Neuronal stem cell (in vitro differentiated cells): ENCODE measurements around the gene KASH5.

Source experiments
- DNase-seq: peaks from one replicate; pipeline ENCODE4 v3.0.0-alpha.2; 2013; ENCODE audit warnings: low spot score
- H2AFZ ChIP-seq: one replicate; pipeline ENCODE4 v1.6.1; 2013; ENCODE audit warnings: mild to moderate bottlenecking, low read length, inconsistent platforms
- H2AK5ac ChIP-seq: 2 replicates; pipeline ENCODE4 v1.6.1; 2013; ENCODE audit warnings: low read depth, mild to moderate bottlenecking, inconsistent platforms, low read length, moderate library complexity, mixed read lengths
- H2BK120ac ChIP-seq: 2 replicates; pipeline ENCODE4 v1.6.1; 2013; ENCODE audit warnings: low read depth, mild to moderate bottlenecking, inconsistent platforms, low read length, moderate library complexity, mixed read lengths
- H2BK12ac ChIP-seq: one replicate; pipeline ENCODE4 v1.6.1; 2013; ENCODE audit warnings: low read length, inconsistent platforms
- H2BK15ac ChIP-seq: 2 replicates; pipeline ENCODE4 v1.6.1; 2013; ENCODE audit warnings: mild to moderate bottlenecking, low read length, inconsistent platforms, mixed read lengths
- H2BK5ac ChIP-seq: one replicate; pipeline ENCODE4 v1.6.1; 2013; ENCODE audit warnings: inconsistent platforms, mild to moderate bottlenecking, low read length, moderate library complexity
- H3K14ac ChIP-seq: one replicate; pipeline ENCODE4 v1.6.1; 2013; ENCODE audit warnings: low read length, inconsistent platforms
- H3K18ac ChIP-seq: 2 replicates; pipeline ENCODE4 v1.6.1; 2013; ENCODE audit warnings: low read length, inconsistent platforms
- H3K23ac ChIP-seq: 2 replicates; pipeline ENCODE4 v1.6.1; 2013; ENCODE audit warnings: low read depth, mild to moderate bottlenecking, mixed read lengths, low read length, inconsistent platforms; ENCODE audit not compliant: poor library complexity
- H3K27ac ChIP-seq: replicated peaks from 3 replicates; pipeline ENCODE4 v1.5.1; 2013; ENCODE audit warnings: low read length, inconsistent platforms
- H3K27me3 ChIP-seq, 3 experiments: 2 replicates each; pipeline ENCODE4 v1.6.1; 2013; ENCODE audit warnings: low read length in 3 of 3, mild to moderate bottlenecking in 2 of 3, inconsistent platforms in 1 of 3, low read depth in 1 of 3, mixed read lengths in 1 of 3, moderate library complexity in 1 of 3; ENCODE audit not compliant: control insufficient read depth in 3 of 3, insufficient read depth in 3 of 3
- H3K36me3 ChIP-seq, 2 donors: replicated peaks in 1 of 2; 2 replicates each; pipeline ENCODE4 v1.6.1; 2013; ENCODE audit warnings: low read length in 2 of 2; ENCODE audit not compliant: control insufficient read depth in 2 of 2, insufficient read depth in 2 of 2
- H3K4ac ChIP-seq: 2 replicates; pipeline ENCODE4 v1.6.1; 2013; ENCODE audit warnings: inconsistent platforms, mild to moderate bottlenecking, low read length, moderate library complexity
- H3K4me1 ChIP-seq, 2 donors: 1 replicate in 1 of 2; 2 replicates in 1 of 2; pipeline ENCODE4 v1.6.1; 2013; ENCODE audit warnings: low read length in 2 of 2, low read depth in 1 of 2; ENCODE audit not compliant: control insufficient read depth in 2 of 2, insufficient read depth in 1 of 2
- H3K4me2 ChIP-seq: one replicate; pipeline ENCODE4 v1.6.1; 2013; ENCODE audit warnings: mild to moderate bottlenecking, low read length, inconsistent platforms; ENCODE audit not compliant: insufficient read depth, poor library complexity, severe bottlenecking
- H3K4me3 ChIP-seq, 2 donors: 2 replicates each; pipeline ENCODE4 v1.5.1; 2013; ENCODE audit warnings: low read length in 2 of 2, mild to moderate bottlenecking in 2 of 2, inconsistent platforms in 1 of 2, moderate library complexity in 1 of 2
- H3K79me1 ChIP-seq: one replicate; pipeline ENCODE4 v1.6.1; 2013; ENCODE audit warnings: low read depth, mild to moderate bottlenecking, inconsistent platforms, low read length, moderate library complexity
- H3K9ac ChIP-seq: one replicate; pipeline ENCODE4 v1.6.1; 2013; ENCODE audit warnings: mild to moderate bottlenecking, low read depth, low read length, inconsistent platforms; ENCODE audit not compliant: poor library complexity
- H3K9me3 ChIP-seq, 2 donors: replicated peaks in 1 of 2; 2 replicates each; pipeline versions ENCODE3 to v1.6.1; 2013; ENCODE audit warnings: low read length in 2 of 2, mild to moderate bottlenecking in 2 of 2, inconsistent platforms in 1 of 2, low read depth in 1 of 2, mixed read lengths in 1 of 2, moderate library complexity in 1 of 2; ENCODE audit not compliant: control insufficient read depth in 2 of 2, insufficient read depth in 1 of 2
- H4K8ac ChIP-seq: one replicate; pipeline ENCODE4 v1.6.1; 2013; ENCODE audit warnings: low read depth, mild to moderate bottlenecking, inconsistent platforms, low read length, moderate library complexity
- H4K91ac ChIP-seq: one replicate; pipeline ENCODE4 v1.6.1; 2013; ENCODE audit warnings: low read length, low read depth, mild to moderate bottlenecking, inconsistent platforms; ENCODE audit not compliant: poor library complexity
- WGBS, 2 donors: extraction: QIAGEN DNeasy Blood & Tissue Kit; methylation state at CpG; one replicate each; pipeline ENCODE4 v1.1.7; 2013; ENCODE audit warnings: missing lambda C conversion rate in 2 of 2, mixed read lengths in 1 of 2; ENCODE audit not compliant: insufficient read length in 2 of 2, insufficient replicate concordance in 1 of 2; ENCODE audit errors: extremely low coverage in 2 of 2; 5-methylcytosine and 5-hydroxymethylcytosine counted together

The KASH5 gene

GRCh38 chr19:49445997-49446396 is 57.9 kb downstream of the KASH5 start:
- no peak overlapping the region for H3K27ac ChIP-seq
- H2BK12ac ChIP-seq: no peak overlapping the region
- no peak overlapping the region for H3K4ac ChIP-seq
- no peak overlapping the region for H3K23ac ChIP-seq
- no peak overlapping the region for H3K9ac ChIP-seq
- H3K4me1 ChIP-seq: peaks cover 0 to 13% of the 10 kb centered on the region in 2 donors
- no peak overlapping the region for H4K8ac ChIP-seq
- H3K18ac ChIP-seq: no peak overlapping the region
- H3K79me1 ChIP-seq: peaks cover 18% of the 10 kb centered on the region
- no peak overlapping the region for H3K14ac ChIP-seq
- no peak overlapping the region for H4K91ac ChIP-seq
- no peak overlapping the region for H2AFZ ChIP-seq
- H2BK5ac ChIP-seq: no peak overlapping the region
- peaks cover 30 to 41% of the 10 kb centered on the region in 2 donors for H3K36me3 ChIP-seq
- no peak for DNase-seq
- no peak overlapping the region for H2BK120ac ChIP-seq
- H3K4me3 ChIP-seq: no peak overlapping the region
- H2BK15ac ChIP-seq: no peak overlapping the region
- WGBS, 2 donors: no CpG with 5 or more reads among the region's 3 CpGs
- no peak overlapping the region for H3K4me2 ChIP-seq
- H3K27me3 ChIP-seq: peaks cover 1 to 14% (median 14%) of the 10 kb centered on the region in 3 experiments
- no peak overlapping the region for H2AK5ac ChIP-seq
- no peaks in the 10 kb centered on the region for H3K9me3 ChIP-seq

GRCh38 chr19:49447485-49448431 is 59.7 kb downstream of the KASH5 start:
- Histone ChIP-seq H2BK15ac (no peak overlapping the region), H3K4me3 (no peak overlapping the region), H2BK5ac (peak overlapping the region; percentile 66), H3K36me3 (peaks cover 30 to 41% of the 10 kb centered on the region in 2 donors), H3K18ac (no peak overlapping the region), H3K27me3 (no peaks in the 10 kb centered on the region), H3K79me1 (peaks cover 21% of the 10 kb centered on the region), H3K4me1 (peaks cover 0 to 5% of the 10 kb centered on the region in 2 donors), H2BK120ac (no peak overlapping the region), H3K27ac (no peak overlapping the region), H3K9me3 (no peaks in the 10 kb centered on the region), H3K4ac (no peak overlapping the region), H4K91ac (no peak overlapping the region), H3K9ac (peak overlapping the region; percentile 50), H3K23ac (no peak overlapping the region), H2AK5ac (peak overlapping the region; percentile 70), H4K8ac (no peak overlapping the region), H3K14ac (no peak overlapping the region), H2BK12ac (no peak overlapping the region), H3K4me2 (no peak overlapping the region), H2AFZ (no peak overlapping the region)
- WGBS, 2 donors: no CpG with 5 or more reads among the region's 32 CpGs
- no peak for DNase-seq

- DNase-seq: no peak
- WGBS, 2 donors: no CpG with 5 or more reads among the region's 6 CpGs
- H3K18ac ChIP-seq: no peak overlapping the region
Measured at GRCh38 chr19:49448432-49448786, 60.4 kb downstream of the KASH5 start.

GRCh38 chr19:49450405-49450804 is 62.4 kb downstream of the KASH5 start:
- no peak overlapping the region for H3K14ac ChIP-seq
- no peak overlapping the region for H2BK5ac ChIP-seq
- WGBS, 2 donors: no CpG with 5 or more reads among the region's 7 CpGs
- no peaks in the 10 kb centered on the region for H3K27me3 ChIP-seq
- H3K9ac ChIP-seq: no peak overlapping the region
- no peak overlapping the region for H4K8ac ChIP-seq
- no peak overlapping the region for H2BK120ac ChIP-seq
- peak overlapping the region in 1 of 2 donors; percentile 87 for H3K4me3 ChIP-seq
- peaks cover 0 to 7% of the 10 kb centered on the region in 2 donors for H3K4me1 ChIP-seq
- H2BK15ac ChIP-seq: no peak overlapping the region
- peaks cover 20% of the 10 kb centered on the region for H3K79me1 ChIP-seq
- peak overlapping the region; percentile 45 for H3K4me2 ChIP-seq
- no peak overlapping the region for H4K91ac ChIP-seq
- H2BK12ac ChIP-seq: no peak overlapping the region
- peaks cover 30 to 41% of the 10 kb centered on the region in 2 donors for H3K36me3 ChIP-seq
- H2AFZ ChIP-seq: no peak overlapping the region
- no peak overlapping the region for H3K18ac ChIP-seq
- DNase-seq: no peak
- H3K4ac ChIP-seq: no peak overlapping the region
- no peak overlapping the region for H3K23ac ChIP-seq
- no peak overlapping the region for H3K27ac ChIP-seq
- no peaks in the 10 kb centered on the region for H3K9me3 ChIP-seq
- H2AK5ac ChIP-seq: no peak overlapping the region

More at GRCh38 chr19:49448432-49448786, 60.4 kb downstream of the KASH5 start:
- Histone ChIP-seq H3K36me3 (peaks cover 30 to 41% of the 10 kb centered on the region in 2 donors), H3K9ac (no peak overlapping the region), H2AFZ (no peak overlapping the region), H3K4ac (no peak overlapping the region), H2BK5ac (peak overlapping the region; percentile 66), H3K23ac (no peak overlapping the region), H4K91ac (no peak overlapping the region), H3K4me1 (peaks cover 0 to 5% of the 10 kb centered on the region in 2 donors), H4K8ac (peak overlapping the region; percentile 43), H3K27ac (no peak overlapping the region), H3K14ac (peak overlapping the region; percentile 56), H2AK5ac (peak overlapping the region; percentile 70), H2BK12ac (no peak overlapping the region), H3K4me2 (no peak overlapping the region), H3K4me3 (no peak overlapping the region), H3K79me1 (peaks cover 20% of the 10 kb centered on the region), H2BK120ac (no peak overlapping the region), H3K27me3 (no peaks in the 10 kb centered on the region), H3K9me3 (no peaks in the 10 kb centered on the region), H2BK15ac (no peak overlapping the region)
